Neural progenitor cell (in vitro differentiated cells): ENCODE results near the gene CDK11A.

Experiments used
- CTCF ChIP-seq: fragments of 200-600 bp; sonication (generic); IDR thresholded peaks from 2 replicates; pipeline ENCODE4 v1.5.1; 2017; ENCODE audit warnings: antibody characterized with exemption, mild to moderate bottlenecking
- EZH2 ChIP-seq: fragments of 200-600 bp; sonication (generic); IDR thresholded peaks from 2 replicates; pipeline ENCODE4 v1.6.1; 2017; ENCODE audit warnings: antibody characterized with exemption, mild to moderate bottlenecking, moderate library complexity
- EZH2phosphoT487 ChIP-seq: fragments of 200-600 bp; sonication (generic); IDR thresholded peaks from 2 replicates; pipeline ENCODE4 v1.6.1; 2017; ENCODE audit warnings: antibody characterized with exemption

- TF ChIP-seq CTCF (peak; percentile 24), EZH2 (no peak), EZH2phosphoT487 (no peak)
These were observed 45.4 kb downstream of the CDK11A start for GRCh38 chr1:1678581-1679380.
